GM10847 (cell line): ENCODE data around the gene MTMR1.

ENCODE experiments used
- POLR2A ChIP-seq: IDR thresholded peaks from 2 replicates; pipeline ENCODE4 v1.6.1; 2011; ENCODE audit not compliant: insufficient read length; ENCODE audit errors: extremely low read depth

Gene MTMR1

DNA sequence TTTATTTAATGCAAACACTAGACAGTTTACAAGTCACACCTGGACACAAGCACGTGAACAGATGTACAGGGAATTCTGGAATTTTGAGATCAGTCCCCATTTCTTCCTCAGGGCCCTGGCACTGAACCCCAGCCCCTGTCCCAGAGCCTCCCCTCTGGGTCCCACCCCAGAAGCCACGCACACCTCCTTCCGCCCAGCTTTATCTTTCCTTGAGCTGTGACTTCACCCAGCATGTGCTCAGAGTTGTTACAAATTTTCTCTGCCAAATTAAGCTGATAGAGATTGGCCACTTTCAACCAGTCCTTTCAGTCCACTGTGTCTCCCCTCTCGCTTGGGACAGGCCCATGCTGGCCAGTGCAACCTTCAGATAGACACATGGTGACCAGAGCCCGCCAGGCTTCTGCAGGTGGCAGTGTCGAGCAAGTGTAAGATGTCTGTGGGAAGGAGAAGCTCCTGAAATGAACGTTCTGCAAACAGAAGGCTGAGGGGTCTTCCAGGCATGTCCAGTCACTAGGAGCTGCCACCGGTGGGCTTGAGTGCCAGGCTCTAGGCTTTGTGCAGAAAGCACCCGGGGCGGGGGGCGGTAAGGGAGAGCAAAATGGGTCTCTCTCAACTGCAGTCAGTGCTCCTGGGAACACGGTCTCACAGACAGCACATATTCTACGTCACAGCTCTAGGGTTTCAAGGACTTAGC lies 73.3 kb downstream of the MTMR1 start:
- no peak for TF ChIP-seq POLR2A

DNA sequence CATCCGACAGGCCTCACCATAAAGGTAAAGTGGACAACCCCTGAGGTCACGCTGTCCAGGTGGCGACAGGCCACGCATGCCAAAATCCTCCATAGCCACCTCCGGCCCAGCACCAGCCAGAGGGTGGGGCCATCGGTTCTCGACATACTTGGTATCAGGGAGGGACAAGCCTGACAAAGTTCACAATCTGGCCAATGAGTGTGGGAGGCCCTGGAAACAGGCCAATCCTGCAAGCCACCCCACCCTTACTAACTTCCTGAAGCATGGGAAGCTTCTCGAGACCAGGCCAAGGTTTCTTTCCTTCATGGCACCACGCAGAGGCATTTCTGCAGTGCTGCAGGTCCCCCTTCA lies 73.8 kb downstream of the MTMR1 start:
- TF ChIP-seq POLR2A, result no peak

DNA sequence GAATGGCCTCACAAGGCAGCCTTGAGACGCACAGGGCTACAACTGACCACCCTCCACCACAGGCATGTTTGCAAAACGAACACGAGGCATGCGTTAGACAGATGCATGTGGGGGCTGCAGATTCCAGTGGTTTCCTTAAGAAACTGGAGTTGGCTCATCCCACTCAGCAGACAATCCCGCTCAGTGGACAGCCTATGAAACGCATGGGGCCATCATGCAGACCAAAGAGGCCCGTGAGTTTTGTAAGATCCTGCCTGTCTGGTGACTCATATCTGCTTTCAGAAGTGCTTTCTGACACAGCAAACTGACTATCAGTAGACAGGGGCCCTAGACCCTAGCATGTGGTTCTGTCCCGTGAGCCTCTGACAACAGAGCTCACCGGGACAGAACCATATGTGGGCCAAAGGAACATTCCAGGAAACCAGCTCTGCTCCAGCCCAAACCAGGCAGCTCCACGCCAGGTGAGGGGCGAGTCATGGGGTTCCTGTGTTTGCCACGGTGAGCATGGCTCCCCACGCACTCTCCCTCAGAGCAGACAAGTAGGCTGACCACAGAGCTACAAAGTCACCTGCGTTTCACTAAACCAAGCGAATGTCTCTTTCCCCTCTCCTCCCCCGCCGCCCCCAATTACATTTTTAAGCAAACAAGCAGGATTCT lies 74.4 kb downstream of the MTMR1 start:
- TF ChIP-seq POLR2A, result no peak

DNA sequence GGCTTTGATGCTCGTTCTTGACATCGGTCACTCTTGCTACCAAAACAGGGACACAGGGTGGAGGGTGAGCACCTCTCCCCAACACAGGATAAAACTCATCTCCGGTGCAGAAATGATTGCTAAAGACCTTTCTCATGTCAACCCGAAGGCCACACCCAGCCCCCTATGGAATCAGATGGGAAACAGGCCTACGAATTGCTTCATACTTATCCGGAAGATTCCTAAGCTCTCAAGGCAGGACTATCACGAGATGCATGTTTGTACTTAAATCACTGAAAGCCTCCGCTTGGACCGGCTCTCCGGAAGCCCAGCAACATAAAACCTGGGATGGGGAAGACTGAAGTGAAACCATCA lies 74.9 kb downstream of the MTMR1 start:
- TF ChIP-seq POLR2A, result no peak

DNA sequence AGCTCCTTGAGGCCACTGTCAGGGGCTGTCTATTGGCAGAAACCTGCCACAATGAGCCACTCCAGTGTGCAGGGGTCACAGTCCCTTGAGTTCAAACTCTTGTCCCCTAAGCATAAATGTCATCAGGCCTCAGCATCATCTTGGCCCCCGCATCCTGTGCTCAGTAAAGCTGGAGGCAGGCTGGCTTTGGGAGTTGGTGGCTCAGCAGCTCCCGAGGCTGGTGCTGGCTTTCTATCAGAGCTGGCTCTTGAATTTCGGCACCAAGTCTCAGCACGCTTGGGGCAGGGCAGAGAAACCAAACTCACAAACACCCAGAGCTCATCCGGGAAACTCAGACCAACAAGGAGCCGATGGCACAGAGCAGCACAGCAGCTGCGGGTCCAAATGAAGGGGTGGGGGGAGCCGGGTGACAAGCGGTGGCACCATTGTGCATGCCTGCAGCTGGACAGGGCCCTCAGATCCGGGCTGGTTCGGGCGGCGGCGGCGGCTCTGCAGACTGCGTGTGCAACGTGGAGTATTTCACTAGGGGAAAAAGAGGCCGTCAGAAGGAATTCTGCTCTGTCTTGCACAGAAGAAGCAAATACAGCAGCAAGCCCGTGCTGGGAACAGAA lies 75.5 kb downstream of the MTMR1 start:
- no peak for TF ChIP-seq POLR2A

DNA sequence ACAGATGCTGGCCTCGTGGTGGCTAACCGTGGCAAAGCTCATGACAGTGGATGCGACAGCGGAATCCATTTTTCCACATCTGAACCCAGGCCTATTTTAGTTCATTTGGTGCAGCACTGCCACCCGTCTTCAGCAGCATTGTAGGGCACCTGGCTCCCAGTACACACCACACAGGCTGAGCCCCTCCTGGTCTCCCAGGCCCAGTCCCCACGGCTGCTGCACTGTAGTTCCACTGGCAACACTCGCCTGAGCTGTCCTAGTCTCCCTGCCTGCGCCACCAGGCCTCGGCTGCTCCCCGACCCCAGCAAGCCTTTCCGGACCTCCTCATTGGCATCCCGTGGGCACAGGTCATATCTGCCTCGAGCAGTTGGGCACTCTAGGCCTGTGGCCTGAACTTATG lies 76.2 kb downstream of the MTMR1 start:
- TF ChIP-seq POLR2A, result no peak

DNA sequence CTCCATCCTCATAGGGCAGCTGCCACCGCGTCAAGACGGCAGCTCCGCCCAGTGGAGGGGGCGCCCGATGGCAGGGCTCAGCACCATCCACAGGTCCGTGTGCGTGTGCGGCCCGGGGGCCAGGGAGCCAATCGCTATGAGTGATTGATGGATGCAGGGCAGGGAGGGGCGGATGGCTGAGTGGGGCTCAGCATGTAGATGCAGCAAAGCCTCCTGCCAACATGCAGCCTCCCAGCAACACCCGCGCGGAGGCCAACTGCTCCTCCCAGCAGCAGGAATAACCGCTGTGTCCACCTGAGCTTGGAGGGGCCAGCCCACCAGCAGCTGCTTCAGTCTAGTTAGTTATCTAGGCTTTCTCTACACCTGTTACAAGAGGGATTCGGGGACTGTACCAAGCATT lies 77.4 kb downstream of the MTMR1 start:
- TF ChIP-seq POLR2A, result no peak

DNA sequence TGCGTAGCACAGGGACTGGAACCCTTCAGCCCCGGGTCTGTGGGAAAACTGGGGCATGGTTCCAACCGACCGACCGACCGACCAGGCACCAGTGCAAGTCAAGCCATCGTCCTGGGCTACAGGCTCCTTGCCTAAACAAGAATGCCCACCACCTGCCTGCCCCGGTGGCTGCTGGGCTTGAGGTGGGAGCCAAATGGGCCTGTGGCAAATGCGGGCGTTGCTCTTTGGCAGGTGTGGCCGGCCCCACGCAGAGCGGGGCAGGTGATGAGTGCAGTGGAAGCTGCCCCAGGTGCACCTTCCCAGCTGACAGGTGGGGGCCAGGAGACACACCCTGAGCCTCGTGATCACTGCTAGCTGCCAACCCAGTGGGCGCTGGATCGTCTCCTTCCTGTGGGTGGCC lies 77.9 kb downstream of the MTMR1 start:
- TF ChIP-seq POLR2A, result no peak

DNA sequence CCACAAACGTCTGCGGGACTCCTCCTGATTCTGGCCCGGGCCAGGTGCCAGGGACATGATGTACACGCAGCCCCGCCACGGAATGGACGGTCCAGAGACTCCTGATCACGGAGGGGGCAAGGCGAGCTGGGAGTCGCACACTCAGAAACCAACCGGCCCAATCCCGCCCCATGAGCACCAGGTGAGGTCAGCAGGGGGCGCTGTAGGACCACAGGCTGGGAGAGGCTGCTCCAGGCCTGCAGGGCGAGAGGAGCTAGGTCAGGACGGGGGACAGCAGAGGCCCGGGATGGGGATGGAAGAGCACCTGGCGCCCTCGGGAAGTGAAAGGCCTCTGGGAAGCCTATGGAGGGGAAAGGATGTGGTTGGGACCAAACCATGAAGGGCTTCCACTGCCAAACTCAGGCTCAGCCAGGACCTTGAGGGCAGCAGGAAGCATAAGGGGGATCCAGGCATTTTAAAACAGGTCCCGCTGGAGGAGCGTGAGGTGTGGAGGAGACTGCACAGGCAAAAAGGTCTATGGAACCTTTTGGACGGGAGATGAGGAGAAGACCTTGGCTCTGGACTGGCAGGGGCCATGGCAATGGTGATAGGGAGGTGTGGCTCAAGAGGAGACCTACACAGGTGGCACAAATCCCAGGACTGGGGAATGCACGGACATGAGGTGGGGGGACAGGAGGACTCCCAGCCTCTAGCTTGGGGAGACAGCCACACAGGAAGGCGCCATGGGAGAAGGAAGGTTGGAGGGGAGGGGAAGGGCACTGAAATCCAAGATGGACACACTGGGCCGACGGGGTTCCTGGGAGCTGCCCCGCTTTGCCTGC lies 79.2 kb downstream of the MTMR1 start:
- no peak for TF ChIP-seq POLR2A

DNA sequence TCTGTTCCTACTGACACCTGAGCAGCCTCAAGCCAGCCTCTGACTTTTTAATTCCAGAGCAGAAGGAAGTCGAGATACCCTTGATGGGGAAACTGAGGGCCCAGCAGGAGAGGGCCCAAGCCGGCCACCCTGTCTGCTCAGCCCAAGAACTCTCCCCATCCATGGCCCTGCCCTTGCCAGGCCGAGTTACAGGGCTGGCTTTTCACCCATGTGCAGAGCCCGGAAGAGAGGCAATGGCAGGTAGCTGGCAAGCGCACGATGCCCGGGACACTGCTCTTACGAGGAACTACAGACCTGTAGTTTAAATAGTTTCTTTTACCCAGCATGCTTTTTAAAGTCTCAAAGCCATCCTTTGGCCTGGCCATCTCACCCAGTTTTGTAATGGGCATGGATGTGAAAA lies 79.9 kb downstream of the MTMR1 start:
- no peak for TF ChIP-seq POLR2A

DNA sequence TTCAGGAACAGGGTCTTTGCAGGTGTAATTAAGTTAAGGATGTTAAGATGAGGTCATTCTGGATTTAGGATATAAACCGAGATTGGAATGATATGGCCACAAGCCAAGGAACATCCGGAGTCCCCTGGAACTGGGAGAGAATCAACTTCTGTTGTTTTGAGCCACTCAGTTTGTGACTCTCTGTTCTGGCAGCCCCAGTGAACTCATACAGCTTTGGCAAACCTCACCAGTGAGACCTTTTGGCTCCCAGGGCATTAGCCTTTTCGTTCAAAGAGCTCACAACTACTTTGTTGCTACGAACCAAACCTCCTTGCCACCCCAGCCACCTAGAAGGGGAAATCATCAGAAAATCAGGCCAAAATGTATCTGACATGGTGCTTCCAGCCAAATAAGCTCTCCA lies 80.4 kb downstream of the MTMR1 start:
- TF ChIP-seq POLR2A, result no peak

DNA sequence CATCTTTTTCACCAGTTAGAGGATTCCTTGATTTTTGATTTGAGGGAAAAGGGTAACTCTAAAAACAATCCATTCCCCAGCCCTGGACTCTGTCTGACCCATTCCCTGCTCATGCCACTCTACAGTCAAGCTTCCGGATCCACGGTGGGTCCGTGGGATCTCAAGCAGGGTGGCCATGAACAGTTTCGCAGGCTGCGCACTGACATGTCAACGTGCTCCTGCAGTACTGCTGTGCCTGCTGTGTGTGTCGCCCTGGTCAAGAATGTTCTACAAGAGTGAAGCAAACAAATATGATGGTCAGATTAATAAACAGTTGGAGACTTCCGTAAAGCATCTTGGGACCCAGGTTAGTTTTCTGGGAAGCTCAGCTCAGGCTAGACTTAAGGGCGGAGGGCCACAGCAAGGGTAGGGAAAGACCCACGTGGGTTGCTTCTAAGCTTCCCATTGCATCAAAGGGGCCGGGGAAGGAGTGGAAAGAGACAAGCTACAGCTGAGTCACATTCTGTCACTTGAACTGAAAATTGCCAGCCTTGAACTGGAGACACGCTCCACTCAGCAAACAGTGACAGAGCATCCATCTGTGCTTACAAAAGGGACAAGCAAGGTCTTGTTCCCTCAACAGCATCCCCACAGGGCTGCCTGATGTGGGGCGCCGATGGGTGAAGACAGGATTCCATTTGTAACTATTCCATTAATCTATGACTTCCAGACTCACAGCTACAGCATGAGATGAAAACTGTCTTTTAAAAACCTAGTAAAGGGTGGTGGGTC lies 81.8 kb downstream of the MTMR1 start:
- TF ChIP-seq POLR2A, result no peak

DNA sequence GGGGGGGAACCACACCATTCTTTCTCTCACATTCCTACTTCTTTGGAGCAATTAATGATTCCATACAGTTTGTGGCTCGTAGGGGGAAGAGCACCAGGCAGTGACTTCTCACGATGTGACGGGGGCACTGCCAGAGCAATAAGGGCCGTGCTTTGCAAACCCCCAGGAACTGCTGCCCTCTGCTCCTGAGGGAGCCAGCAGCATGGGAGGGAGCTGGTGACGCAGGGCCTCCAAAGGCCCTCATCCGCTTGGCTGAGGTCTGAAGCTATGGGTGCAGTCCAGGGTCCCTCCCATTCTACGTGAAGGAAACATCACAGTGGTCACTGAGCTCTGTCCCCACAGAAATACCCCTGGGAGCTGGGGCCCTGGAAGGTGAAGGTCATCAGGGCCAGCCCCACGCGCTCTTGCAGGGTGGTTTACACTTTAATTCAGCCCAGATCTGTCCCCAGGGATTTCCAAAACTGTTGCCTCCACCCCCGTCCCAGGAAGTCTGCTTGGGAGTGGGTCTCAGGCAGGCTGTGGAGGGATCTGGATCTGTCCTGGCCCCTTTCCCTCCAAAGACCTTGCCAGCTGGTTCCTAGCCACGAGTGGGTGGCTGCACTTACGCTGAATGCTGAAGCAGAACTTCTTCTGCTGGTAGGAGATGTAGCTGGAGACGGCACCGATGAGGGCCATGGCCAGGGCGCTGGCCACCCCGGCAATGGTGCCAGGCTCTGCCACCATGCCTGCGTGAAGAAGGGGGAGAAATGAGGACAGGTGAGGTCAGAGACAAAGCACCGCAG lies 82.6 kb downstream of the MTMR1 start:
- TF ChIP-seq POLR2A, result no peak

DNA sequence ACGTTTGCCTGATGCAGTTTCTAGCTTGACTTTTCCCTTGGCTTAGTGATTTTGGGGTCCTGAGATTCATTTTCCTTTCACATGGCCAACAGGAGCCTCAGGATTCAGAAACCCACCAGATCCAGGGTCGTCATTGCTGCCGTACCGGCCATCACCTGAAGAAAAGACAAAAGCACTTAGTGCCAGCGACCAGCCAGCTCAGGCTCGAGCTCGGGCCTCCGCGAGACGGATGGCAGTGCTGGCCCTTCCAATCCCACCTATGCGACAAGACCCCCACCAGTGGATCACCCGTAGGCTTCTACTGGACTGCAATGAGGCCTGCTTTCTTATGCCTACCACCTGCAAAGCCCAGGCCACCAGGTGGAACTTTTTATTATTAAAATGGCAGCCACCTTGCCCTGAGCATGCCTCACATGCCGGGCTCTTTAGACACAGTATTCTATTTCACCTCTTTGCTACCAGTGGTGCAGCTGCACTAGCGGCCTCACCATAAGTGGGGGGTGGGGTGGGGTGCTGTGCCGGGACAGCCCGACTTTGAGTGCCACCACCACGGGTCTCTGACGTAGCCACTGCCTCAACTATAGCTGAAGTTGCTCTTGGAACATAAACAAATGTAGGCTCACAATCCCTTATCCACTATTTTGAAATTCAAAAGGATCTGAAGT lies 84.3 kb downstream of the MTMR1 start:
- no peak for TF ChIP-seq POLR2A
